Neural progenitor cell (in vitro differentiated cells): Measurements from ENCODE around the gene CALHM5. TPM values are rescaled to one million over a fixed set of nuclear protein-coding genes. Genes with fewer than 3 reads are reported as not detected.
A peak's percentile ranks its signal among the peaks of the same experiment; 100 is the strongest.

Experiments used
- DNase-seq: peaks from one replicate; pipeline ENCODE4 v3.0.0-alpha.2; 2016; ENCODE audit warnings: low spot score
- H2AFZ ChIP-seq: fragments of 200-600 bp; sonication (generic); replicated peaks from 2 replicates; pipeline ENCODE4 v1.6.1; 2016; ENCODE audit warnings: antibody characterized with exemption
- H3F3A ChIP-seq: fragments of 200-600 bp; sonication (generic); 2 replicates; pipeline ENCODE4 v1.6.1; 2016; ENCODE audit warnings: antibody characterized with exemption, low read depth
- H3K27ac ChIP-seq: fragments of 200-600 bp; sonication (generic); 2 replicates; pipeline ENCODE4 v1.5.1; 2016; ENCODE audit warnings: mild to moderate bottlenecking
- H3K27me3 ChIP-seq: fragments of 200-600 bp; sonication (generic); 2 replicates; pipeline ENCODE4 v1.6.1; 2016; ENCODE audit warnings: mild to moderate bottlenecking, moderate library complexity
- H3K36me3 ChIP-seq: fragments of 200-600 bp; sonication (generic); 2 replicates; pipeline ENCODE4 v1.5.1; 2016
- H3K4me1 ChIP-seq: fragments of 200-600 bp; sonication (generic); 2 replicates; pipeline ENCODE4 v1.6.1; 2016; ENCODE audit warnings: mixed run types
- H3K4me2 ChIP-seq: fragments of 200-600 bp; sonication (generic); 2 replicates; pipeline ENCODE4 v1.6.1; 2016
- H3K4me3 ChIP-seq: fragments of 200-600 bp; sonication (generic); 2 replicates; pipeline ENCODE4 v1.5.1; 2016
- H3K79me2 ChIP-seq: fragments of 200-600 bp; sonication (generic); 2 replicates; pipeline ENCODE4 v1.6.1; 2016; ENCODE audit warnings: low read depth
- H3K9ac ChIP-seq: fragments of 200-600 bp; sonication (generic); 2 replicates; pipeline ENCODE4 v1.6.1; 2016
- H3K9me3 ChIP-seq: fragments of 200-600 bp; sonication (generic); 2 replicates; pipeline ENCODE4 v1.5.1; 2016; ENCODE audit warnings: low read depth
- H4K20me1 ChIP-seq: fragments of 200-600 bp; sonication (generic); 2 replicates; pipeline ENCODE4 v1.6.1; 2016; ENCODE audit warnings: low read depth
- H3K27ac Mint-ChIP-seq: 3 replicates; pipeline ENCODE4 v1.8.0; 2021; ENCODE audit warnings: mixed read lengths
- H3K27me3 Mint-ChIP-seq: 2 replicates; pipeline ENCODE4 v1.8.0; 2022; ENCODE audit warnings: low read depth, mild to moderate bottlenecking, inconsistent platforms, moderate library complexity, mixed read lengths; ENCODE audit not compliant: insufficient read depth
- H3K36me3 Mint-ChIP-seq: 3 replicates; pipeline ENCODE4 v1.8.0; 2021; ENCODE audit warnings: mixed read lengths
- H3K4me1 Mint-ChIP-seq: 3 replicates; pipeline ENCODE4 v1.8.0; 2021; ENCODE audit warnings: mixed read lengths
- H3K4me3 Mint-ChIP-seq: 3 replicates; pipeline ENCODE4 v1.8.0; 2021; ENCODE audit warnings: mild to moderate bottlenecking, moderate library complexity, mixed read lengths
- H3K9me3 Mint-ChIP-seq: 3 replicates; pipeline ENCODE4 v1.8.0; 2020; ENCODE audit warnings: mixed read lengths
- EZH2 ChIP-seq: fragments of 200-600 bp; sonication (generic); IDR thresholded peaks from 2 replicates; pipeline ENCODE4 v1.6.1; 2017; ENCODE audit warnings: antibody characterized with exemption, mild to moderate bottlenecking, moderate library complexity
- EZH2phosphoT487 ChIP-seq: fragments of 200-600 bp; sonication (generic); IDR thresholded peaks from 2 replicates; pipeline ENCODE4 v1.6.1; 2017; ENCODE audit warnings: antibody characterized with exemption
- total RNA-seq: library from RNA; depleted of rRNA; stranded (reverse); fragments of >200 nt; gene quantifications from 2 replicates; pipeline ENCODE4 v1.2.3, GENCODE V29; 2015; ENCODE audit warnings: low replicate concordance
- TF ChIP-seq, protein P1 (sequence below): fragments of 200-600 bp; sonication (generic); IDR thresholded peaks from 2 replicates; pipeline ENCODE4 v1.5.1; 2017; ENCODE audit warnings: antibody characterized with exemption, mild to moderate bottlenecking

The CALHM5 gene
- total RNA-seq, 1 donor from 2014 or later: 0.07 TPM

DNA sequence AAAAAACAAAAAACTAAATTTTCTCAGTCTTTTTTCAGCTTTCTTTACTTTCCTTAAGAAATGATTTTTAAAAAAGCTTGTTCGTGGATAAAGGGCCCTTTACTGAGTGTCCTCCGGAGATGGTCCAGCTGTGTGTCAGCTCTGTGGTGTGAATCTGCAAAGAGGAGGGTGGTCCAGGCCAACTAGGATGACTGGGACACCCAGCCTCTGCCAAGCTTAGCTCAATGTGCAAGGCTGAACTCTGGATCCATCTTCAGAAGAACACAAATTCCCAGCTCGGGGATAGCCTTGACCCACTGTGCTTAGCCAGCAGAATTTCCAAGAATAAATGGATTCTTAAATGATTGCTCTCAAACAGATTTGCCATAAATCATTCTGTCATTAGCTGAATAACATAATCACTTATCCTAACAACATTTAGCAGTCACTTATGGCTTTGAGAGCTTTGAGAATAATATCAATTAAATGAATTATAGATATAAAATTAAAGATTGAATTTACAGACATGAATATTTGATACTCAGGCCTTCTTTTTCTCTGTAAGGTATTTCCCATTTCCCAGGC lies 14.2 kb upstream of the CALHM5 start:
- H3K36me3 Mint-ChIP-seq: no peaks in the 10 kb centered on the region
- Histone ChIP-seq H2AFZ (no peak overlapping the region), H3K4me3 (no peak overlapping the region), H3K27ac (no peak overlapping the region), H3K9ac (no peak overlapping the region), H3F3A (peaks cover 9% of the 10 kb centered on the region), H3K9me3 (no peaks in the 10 kb centered on the region), H3K4me2 (no peak overlapping the region), H3K79me2 (no peaks in the 10 kb centered on the region), H4K20me1 (no peaks in the 10 kb centered on the region), H3K4me1 (peaks cover 10% of the 10 kb centered on the region), H3K27me3 (no peaks in the 10 kb centered on the region), H3K36me3 (no peaks in the 10 kb centered on the region)
- peak overlapping the region; percentile 15 for H3K27ac Mint-ChIP-seq
- DNase-seq: no peak
- TF ChIP-seq EZH2: no peak
- TF ChIP-seq EZH2phosphoT487: no peak
- TF ChIP-seq, protein P1, sequence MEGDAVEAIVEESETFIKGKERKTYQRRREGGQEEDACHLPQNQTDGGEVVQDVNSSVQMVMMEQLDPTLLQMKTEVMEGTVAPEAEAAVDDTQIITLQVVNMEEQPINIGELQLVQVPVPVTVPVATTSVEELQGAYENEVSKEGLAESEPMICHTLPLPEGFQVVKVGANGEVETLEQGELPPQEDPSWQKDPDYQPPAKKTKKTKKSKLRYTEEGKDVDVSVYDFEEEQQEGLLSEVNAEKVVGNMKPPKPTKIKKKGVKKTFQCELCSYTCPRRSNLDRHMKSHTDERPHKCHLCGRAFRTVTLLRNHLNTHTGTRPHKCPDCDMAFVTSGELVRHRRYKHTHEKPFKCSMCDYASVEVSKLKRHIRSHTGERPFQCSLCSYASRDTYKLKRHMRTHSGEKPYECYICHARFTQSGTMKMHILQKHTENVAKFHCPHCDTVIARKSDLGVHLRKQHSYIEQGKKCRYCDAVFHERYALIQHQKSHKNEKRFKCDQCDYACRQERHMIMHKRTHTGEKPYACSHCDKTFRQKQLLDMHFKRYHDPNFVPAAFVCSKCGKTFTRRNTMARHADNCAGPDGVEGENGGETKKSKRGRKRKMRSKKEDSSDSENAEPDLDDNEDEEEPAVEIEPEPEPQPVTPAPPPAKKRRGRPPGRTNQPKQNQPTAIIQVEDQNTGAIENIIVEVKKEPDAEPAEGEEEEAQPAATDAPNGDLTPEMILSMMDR: no peak
- H3K9me3 Mint-ChIP-seq: peaks cover 6% of the 10 kb centered on the region
- H3K4me3 Mint-ChIP-seq: no peak overlapping the region
- H3K27me3 Mint-ChIP-seq: peaks cover 5% of the 10 kb centered on the region
- H3K4me1 Mint-ChIP-seq: peaks cover 29% of the 10 kb centered on the region

DNA sequence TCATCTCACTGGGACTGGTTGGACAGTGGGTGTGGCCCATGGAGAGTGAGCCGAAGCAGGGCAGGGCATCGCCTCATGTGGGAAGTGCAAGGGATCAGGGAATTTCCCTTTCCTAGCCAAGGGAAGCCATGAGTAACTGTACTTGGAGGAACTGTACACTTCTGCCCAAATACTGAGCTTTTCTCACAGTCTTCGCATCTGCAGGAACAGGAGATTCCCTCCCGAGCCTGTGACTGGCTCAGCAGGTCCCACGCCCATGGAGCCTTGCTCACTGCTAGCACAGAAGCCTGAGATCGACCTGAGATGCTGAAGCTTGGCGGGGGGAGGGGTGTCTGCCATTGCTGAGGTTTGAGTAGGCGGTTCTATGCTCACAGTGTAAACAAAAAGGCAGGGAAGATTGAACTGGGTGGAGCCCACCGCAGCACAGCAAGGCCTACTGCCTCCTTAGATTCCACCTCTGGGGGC lies 10.4 kb upstream of the CALHM5 start:
- no peak overlapping the region for H3K4me3 ChIP-seq
- no peaks in the 10 kb centered on the region for H3F3A ChIP-seq
- no peaks in the 10 kb centered on the region for H3K36me3 Mint-ChIP-seq
- peaks cover 36% of the 10 kb centered on the region for H3K9me3 Mint-ChIP-seq
- peaks cover 21% of the 10 kb centered on the region for H3K4me1 Mint-ChIP-seq
- H4K20me1 ChIP-seq: no peaks in the 10 kb centered on the region
- no peak overlapping the region for H3K9ac ChIP-seq
- no peak for DNase-seq
- no peaks in the 10 kb centered on the region for H3K36me3 ChIP-seq
- H2AFZ ChIP-seq: peak overlapping the region; percentile 68
- H3K4me1 ChIP-seq: no peaks in the 10 kb centered on the region
- peak overlapping the region; percentile 40 for H3K27ac Mint-ChIP-seq
- no peak overlapping the region for H3K4me2 ChIP-seq
- H3K27me3 ChIP-seq: no peaks in the 10 kb centered on the region
- TF ChIP-seq EZH2 (no peak), EZH2phosphoT487 (no peak)
- TF ChIP-seq, protein P1: no peak
- H3K4me3 Mint-ChIP-seq: no peak overlapping the region
- no peaks in the 10 kb centered on the region for H3K79me2 ChIP-seq
- no peaks in the 10 kb centered on the region for H3K9me3 ChIP-seq
- peaks cover 2% of the 10 kb centered on the region for H3K27me3 Mint-ChIP-seq
- H3K27ac ChIP-seq: no peak overlapping the region

DNA sequence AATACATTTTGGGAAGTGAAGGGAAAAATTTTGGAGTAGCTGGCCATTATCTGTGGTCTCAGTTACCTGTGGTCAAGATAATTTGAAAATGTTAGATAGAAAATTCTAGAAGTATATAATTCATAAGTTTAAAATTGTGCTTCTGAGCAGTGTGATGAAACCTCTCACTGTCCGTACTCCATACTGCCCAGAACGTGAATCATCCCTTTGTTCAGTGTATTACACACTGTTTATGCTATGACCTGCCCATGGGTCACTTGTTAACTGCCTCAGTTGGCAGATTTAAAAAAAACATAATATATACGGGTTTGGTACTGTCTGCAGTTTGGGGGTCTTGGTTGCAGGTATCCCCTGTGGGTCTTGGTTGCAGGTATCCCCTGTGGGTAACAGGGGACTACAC lies 4.1 kb upstream of the CALHM5 start:
- Histone ChIP-seq H2AFZ (no peak overlapping the region), H4K20me1 (no peaks in the 10 kb centered on the region), H3K27me3 (no peaks in the 10 kb centered on the region), H3K79me2 (no peaks in the 10 kb centered on the region), H3K9me3 (no peaks in the 10 kb centered on the region), H3K36me3 (no peaks in the 10 kb centered on the region), H3K9ac (no peak overlapping the region), H3K4me1 (no peaks in the 10 kb centered on the region), H3K4me3 (no peak overlapping the region), H3K4me2 (no peak overlapping the region), H3K27ac (no peak overlapping the region), H3F3A (peaks cover 5% of the 10 kb centered on the region)
- peaks cover 6% of the 10 kb centered on the region for H3K27me3 Mint-ChIP-seq
- no peak for TF ChIP-seq EZH2
- TF ChIP-seq, protein P1: no peak
- TF ChIP-seq EZH2phosphoT487: no peak
- no peak for DNase-seq
- H3K27ac Mint-ChIP-seq: no peak overlapping the region
- H3K4me1 Mint-ChIP-seq: peaks cover 12% of the 10 kb centered on the region
- peaks cover 60% of the 10 kb centered on the region for H3K9me3 Mint-ChIP-seq
- H3K36me3 Mint-ChIP-seq: peaks cover 3% of the 10 kb centered on the region
- no peak overlapping the region for H3K4me3 Mint-ChIP-seq
